ENCODE results near the gene WDFY1.

DNA sequence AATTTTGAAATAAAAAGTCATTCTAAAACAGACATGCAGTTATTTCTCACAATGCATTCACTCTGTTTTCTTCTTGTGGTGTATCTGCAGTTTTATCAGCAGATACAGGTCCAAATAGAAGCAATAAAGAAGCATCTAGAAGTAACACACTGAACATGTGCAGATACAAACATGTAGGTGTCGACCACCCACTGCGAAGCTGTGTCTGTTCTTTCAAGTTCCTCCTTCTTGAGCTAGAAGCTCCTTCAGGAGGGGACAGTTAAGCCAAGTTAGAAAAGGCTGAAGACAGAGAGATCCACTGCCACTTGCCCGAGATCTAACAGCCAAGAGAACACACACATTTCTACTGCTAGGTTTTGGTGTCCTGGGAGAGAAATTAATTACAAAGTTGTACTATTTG lies 30.1 kb downstream of the WDFY1 start:
- TF ChIP-seq, protein P1, sequence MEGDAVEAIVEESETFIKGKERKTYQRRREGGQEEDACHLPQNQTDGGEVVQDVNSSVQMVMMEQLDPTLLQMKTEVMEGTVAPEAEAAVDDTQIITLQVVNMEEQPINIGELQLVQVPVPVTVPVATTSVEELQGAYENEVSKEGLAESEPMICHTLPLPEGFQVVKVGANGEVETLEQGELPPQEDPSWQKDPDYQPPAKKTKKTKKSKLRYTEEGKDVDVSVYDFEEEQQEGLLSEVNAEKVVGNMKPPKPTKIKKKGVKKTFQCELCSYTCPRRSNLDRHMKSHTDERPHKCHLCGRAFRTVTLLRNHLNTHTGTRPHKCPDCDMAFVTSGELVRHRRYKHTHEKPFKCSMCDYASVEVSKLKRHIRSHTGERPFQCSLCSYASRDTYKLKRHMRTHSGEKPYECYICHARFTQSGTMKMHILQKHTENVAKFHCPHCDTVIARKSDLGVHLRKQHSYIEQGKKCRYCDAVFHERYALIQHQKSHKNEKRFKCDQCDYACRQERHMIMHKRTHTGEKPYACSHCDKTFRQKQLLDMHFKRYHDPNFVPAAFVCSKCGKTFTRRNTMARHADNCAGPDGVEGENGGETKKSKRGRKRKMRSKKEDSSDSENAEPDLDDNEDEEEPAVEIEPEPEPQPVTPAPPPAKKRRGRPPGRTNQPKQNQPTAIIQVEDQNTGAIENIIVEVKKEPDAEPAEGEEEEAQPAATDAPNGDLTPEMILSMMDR (IDR thresholded peaks at IDR 0.05 in 2 of 3, conservative IDR thresholded peaks at IDR 0.05 in 1 of 3; ENCODE audit: borderline replicate concordance in 1 of 3, insufficient read depth in 1 of 3, low read depth in 2 of 3, low read length in 2 of 3), result no peak
- TF ChIP-seq ZFX (IDR thresholded peaks at IDR 0.05) (no peak), CEBPB (IDR thresholded peaks at IDR 0.05; ENCODE audit: low read depth) (no peak), EZH2phosphoT487 (IDR thresholded peaks at IDR 0.05; ENCODE audit: borderline replicate concordance) (no peak)

Measured in HCT116 (cell line).